ENCODE data around the gene GNAS-AS1.

- no peak for TF ChIP-seq POLR2A (IDR thresholded peaks at IDR 0.05)
- TF ChIP-seq CTCF (IDR thresholded peaks at IDR 0.05), result no peak
Observed at GRCh38 chr20:58900397-58900796, 49.7 kb upstream of the GNAS-AS1 start.

Data from thyroid gland (tissue), 4 donors.